A172 (cell line): ENCODE measurements around the gene ANXA2. TPM values are rescaled to one million over a fixed set of nuclear protein-coding genes. Genes with fewer than 3 reads are reported as not detected.

Experiments
- DNase-seq: peaks from one replicate; pipeline ENCODE4 v3.0.0-alpha.2; 2015; ENCODE audit warnings: low spot score
- total RNA-seq: library from RNA; depleted of rRNA; stranded (reverse); fragments of >200 nt; shearing (Covaris generic); gene quantifications from 2 replicates; pipeline ENCODE4 v1.2.3, GENCODE V29; 2014

The ANXA2 gene
- total RNA-seq, 1 experiment from 2014 or later = 4,320 TPM

DNA sequence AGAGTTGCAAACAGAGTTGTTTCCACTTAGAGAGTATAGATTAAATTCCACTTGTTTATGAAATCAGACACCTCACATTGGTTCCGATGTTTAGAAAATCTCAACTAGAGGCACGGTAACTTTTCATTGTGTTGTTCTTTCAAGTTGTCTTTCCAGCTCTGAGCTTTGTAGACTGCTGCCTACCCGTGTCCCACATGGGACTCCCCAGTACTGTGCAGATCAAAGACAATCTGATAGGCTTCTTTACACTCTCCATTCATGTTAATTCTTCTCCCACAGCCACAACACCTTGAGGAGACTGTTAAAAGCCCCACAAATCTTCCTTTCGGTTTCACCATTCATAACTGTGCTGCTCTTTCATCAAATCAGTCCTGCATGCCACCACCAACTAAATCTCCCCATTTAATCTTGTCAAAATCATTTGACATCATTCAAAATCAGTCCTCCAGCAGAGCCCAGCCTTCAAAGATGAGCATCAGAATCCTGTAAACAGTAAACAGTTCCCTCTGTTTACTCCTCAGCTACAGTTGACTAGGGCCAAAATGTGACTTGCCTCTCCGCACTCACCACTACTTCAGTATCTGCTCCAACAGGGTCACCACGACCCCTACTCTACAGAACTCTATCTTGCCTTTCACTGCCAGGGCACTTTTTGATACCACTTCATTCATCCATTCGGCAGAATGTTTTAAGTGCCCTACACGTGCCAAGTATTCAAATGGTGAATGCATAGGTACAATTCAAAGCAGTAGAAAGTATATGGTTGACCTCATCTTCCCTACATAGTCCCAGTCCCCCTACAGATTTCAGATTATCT, 8.3 kb downstream of the ANXA2 start:
- DNase-seq = no peak

DNA sequence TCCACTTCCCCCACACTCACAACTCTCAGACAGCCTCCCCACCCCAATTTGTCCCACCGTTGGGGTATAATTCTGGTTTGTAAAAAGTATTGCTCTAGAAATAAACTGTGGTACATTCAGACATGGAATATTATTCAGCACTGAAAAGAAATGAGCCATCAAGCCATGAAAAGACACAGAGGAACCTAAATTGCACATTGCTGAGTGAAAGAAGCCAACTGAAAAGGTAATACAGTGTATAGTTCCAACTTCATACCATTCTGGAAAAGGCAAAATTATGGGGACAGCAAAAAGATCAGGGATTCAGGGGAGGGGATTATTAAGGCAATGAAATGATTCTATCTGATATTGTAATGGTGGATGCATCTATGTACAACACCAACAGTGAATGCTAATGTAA, 10.5 kb downstream of the ANXA2 start:
- no peak for DNase-seq

DNA sequence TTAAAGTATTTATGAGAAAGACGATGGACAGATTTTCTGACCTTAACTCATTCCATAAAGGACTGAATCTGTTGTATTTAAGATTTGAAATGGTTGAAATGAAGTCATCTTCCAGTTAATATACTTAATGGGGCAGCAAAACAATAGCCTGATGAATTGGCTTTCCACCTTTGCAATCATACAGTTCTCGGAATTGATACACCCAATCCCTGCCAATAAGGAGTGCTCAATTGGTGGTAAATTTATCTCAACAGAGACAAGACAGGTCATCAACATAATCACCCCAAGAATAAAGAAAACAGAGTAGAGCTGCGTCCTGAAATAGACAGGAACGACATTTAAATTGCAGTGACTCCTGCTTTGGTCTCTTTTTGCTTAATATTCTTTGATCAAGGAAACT, 11.2 kb downstream of the ANXA2 start:
- DNase-seq = no peak

DNA sequence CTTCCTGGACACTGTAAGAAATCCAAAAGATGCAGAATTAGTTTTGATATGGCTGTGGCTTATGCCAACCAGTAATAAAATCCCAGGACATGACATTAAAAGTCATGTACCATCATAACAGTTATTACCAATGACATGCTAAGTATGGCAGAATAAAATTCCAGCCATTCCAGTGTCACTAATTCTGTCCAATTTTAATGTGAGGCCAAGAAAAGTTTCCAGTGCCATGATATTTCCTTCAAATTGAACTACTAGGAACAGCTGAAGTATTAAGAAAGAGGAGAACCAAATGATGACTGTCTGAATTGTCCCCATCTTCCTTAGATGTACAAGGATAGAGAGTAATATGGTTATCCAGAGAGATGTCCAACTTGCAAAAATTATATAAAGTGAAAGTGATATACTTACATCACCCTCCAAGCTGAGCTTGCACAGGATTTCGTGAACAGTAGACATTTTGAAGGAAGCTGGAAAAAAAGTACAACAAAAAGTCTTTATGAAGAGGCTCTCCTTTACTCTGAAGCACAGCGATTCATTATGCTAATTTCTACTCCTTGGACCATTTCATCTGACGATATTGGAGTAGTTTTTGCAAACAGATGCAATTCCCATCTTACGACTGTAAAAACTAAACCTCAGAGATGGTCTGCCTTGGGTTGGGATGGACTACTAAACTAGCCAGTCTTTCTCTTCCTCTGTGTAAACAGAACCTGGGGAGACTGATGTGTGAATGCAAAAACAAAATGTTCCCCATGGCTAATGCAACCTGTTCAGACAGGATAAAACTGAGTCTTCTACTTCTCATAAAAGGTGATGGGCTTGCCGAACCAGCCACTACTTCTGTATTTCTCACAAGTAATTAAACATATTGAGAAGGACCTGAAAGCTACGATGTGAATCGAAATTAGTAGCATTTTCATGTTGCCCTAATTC, 11.9 kb downstream of the ANXA2 start:
- DNase-seq = no peak

DNA sequence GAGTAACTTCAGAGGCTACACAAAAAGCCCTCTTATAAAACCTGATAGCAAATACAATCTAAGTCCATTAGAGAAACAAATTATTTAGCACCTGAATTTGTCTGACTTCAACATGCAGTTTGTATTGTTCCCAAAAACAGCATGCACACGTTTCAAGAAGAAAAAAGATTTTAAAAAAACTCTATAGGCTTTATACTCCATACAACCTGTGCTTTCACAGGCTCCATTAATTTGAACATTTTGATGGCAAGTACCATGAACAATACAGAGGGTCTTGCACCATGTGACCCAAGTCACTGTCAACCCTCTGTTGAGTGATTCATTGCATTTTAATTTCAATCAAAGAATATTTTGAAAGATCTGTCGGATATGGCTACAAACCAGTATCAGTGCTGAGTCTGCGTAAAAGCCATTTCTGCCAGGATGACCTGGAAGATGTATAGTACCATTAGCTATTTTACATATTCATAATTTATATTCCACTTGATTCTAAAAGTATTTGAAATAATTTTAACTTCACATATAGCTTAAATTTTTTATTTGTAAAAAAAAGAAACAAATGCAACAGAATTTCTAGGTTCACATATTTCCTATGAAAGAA, 13.2 kb downstream of the ANXA2 start:
- no peak for DNase-seq

DNA sequence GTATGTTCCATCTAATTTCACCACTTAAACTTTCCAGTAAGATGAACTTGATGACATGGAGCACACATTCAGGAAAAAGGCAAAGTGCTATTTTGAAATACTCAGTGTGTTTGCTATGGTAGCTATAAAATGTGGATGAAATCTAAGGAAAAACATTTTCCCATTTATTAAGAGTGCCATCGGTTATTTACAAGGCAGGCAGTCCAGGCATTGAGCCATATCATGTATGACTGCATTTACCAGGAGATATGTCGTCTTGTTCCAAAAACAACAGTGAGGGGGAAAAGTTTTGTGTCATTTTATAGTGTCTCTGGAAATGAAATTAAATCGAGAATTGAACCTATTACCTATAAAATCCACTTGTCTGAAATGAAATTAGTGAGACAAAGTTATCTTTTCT, 13.7 kb downstream of the ANXA2 start:
- DNase-seq = no peak

DNA sequence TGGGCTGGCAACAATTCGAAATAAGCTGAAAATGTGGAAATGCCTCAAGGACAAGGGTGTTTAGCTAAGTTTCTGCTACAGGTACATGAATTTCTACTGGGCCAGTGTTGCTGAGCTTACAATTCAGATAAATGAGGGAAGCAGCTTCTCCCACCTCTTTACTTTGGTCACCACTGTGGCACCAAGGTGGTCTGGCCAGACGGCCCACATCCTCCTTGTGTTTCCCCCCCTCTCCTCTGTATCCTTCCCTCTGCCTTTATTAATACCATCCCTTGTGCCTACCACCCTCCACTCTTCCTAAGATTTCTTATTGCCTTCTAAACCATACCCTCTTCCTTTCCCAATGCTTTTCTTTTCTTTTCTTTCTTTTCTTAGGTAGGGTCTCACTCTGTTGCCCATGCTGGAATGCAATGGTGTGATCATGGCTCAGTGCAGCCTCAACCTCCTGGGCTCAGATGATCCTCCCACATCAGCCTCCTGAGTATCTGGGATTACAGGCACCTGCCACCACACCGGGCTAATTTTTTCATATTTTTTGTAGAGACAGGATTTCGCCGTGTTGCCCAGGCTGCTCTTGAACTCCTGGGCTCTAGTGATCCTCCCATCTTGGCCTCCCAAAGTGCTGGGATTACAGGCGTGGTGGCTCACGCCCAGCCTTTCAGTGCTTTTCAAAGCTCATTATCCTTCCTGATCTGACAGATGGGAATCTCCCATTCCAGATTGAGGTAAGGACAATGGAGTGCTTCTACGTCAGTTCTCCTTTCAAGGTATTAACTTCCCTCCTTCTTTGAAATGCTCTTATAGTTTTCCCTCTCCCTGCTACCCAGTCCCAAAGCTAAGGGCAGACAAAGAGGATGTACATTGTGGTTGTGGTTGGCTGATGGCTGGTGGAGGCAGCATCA, 14.8 kb downstream of the ANXA2 start:
- peak; percentile 10 for DNase-seq

DNA sequence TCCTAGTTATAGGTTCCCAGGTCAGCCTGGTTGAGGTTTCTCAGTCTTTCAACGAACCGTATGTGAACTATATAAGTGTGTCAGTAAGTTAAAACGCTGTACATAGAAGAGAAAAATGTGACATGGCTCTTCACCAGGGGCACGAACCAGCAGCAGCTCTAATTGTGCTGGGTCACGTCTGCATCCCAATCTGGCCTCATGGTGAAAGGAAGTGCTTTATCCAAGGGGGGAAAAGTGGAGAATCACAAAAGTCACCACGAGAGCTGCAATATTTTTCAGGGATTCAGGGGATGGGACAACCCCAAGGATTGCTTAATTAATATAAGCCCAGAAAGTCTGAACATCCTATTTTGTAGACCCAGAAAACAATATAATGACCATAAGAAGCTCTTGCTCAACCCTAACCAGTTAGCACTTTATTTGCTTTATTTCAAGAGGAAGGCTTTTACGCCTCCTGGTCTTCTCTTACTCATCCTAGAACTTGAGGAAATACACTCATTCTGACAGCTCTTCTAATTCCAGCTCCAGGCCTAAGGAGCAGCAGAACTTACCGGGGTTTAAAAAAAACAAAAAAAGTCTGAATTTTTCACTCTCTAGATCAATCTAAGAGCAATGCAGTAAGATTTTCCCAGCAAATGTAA, 16.5 kb downstream of the ANXA2 start:
- DNase-seq = peak; percentile 38

DNA sequence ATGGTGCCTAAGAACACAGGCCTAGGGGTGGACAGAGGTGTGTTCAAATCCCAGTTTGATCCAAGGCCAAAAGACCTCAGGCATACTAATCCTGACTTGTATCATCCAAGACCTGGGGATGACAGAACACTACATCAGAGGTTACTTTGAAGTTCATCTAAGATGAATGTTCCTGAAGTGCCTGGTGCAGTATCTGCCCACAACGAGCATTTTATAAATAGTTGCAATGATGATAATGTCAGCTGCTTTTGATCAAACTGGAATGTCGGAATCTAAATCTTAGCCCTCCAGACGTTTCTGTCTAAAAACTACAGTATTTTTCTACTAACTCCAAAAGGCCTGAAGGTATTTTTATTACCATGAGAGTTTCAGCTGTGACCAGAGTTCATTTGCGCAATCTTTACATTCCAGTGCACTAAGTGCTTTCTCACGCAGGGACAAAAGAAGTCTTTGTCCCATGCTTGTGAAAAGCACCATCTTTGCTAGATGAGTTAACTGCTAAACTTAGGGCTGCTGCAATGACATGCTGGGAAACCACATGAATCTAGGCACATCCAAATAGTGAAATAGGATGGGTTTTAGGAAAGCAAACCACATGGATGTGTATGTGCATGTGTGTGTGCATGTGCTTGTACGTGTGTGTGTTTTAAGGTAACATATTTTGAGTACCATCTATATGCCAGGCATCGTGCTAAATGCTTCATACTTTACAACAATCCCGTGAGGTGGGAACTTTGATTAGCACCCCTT, 18.1 kb downstream of the ANXA2 start:
- peak; percentile 97 for DNase-seq

DNA sequence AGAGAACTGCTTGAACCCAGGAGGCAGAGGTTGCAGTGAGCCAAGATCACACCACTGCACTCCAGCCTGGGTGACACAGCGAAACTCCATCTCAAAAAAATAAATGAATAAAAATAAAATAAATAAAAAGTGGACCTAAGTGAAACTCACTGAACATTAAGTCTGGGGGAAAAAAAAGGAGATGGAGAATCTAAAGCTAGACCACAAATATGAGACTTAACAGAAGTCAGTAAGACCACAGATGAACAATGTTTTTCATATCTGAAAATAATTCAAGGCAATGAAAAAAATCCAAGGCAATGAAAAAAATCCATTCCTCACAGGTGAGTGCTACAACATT, 18.6 kb downstream of the ANXA2 start:
- no peak for DNase-seq

DNA sequence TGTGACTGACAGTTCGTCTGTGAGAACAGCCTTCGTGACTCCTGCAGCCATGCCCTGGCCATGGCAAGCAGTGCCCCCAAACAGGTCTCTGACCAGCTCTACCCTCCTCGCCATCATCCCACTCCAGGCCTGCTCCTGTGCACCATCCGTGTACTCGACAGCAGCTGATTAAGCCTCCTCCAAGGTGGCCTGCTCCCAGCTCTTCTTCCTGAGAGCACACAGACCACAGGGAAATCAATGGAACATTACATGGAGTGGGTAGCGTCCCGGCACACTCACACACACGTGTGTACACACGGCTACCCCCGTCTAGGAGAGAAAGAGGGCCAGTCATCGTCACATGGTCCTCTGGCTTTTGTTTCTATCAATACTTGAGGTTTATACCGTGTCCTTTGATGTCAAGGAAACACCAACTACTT, 21.1 kb downstream of the ANXA2 start:
- DNase-seq = no peak

DNA sequence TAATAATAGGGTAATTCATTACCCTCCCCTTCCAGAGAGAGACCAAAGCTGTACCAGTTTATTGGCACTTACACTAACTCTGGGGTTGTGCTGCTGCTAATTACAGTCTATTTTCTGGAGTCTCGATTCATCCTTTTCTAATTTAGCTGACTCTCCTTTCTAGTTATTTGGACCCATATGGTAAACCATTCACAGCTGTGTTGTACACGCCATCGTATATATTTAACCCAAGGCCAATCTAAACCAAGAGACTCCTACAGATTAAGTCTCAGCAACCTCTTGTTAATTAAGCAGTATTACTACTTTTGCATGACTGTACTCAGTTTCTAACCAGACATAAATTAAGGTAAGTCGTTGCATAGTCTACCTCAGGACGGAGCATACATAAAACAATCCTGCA, 22.5 kb downstream of the ANXA2 start:
- DNase-seq = no peak

DNA sequence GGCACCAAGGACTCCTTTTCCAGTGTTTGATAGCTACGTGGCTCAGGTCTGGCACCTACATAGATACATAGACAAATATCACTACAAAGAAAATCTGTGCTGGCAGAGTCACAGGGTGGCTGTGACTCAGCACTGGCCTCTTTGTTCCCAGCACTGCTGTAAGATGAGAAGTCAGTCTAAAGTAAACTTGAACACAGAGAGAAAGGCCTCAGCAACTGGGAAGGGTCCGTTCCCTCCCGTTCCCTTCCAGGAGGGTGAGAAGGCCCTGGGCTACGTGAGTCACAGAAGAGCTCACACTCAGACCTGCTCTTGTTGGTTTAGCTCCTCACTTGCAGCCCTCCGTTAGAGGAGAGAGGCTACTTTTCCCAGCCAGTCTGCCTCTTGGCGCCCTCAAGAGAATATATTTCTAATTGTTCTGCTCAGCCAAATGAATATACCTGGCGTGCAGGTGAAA, 23.1 kb downstream of the ANXA2 start:
- peak; percentile 96 for DNase-seq

DNA sequence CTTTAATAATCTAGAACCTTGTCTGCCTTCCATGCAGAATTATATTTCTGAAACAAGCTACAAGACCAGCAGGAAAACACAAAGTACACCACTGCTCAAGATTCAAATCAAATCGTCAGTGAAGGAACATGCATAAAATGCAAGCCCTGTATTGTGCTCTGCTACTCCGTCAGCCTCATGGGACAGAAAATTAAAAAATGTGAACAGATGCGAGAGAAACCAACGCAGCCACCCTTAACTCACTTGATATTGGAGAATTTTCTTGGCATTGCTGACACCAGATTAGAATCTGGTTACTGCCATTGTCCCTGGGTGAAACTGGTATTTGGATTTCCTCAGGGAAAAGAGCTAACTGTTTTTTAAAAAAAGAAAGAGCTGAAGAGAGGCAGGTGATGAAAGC, 23.6 kb downstream of the ANXA2 start:
- DNase-seq = no peak

DNA sequence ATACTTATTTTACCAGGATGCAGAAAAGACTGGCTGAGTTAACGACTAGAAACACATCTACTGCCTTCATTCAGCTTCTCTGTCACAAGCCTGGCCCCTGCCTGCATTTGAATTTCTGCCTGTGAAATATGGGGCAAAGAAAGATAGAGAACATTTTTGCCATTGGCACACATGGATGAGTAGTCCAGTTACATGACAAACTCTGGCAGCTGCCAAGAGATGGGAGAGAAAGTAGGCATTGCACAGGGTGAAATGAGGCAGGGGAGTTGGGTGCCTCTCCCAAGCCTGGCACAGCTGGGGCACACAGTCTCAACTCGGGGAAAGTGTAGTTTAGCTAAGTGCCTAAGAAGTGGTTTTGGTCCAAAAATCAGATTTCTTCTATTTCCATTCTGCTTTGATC, 24.0 kb downstream of the ANXA2 start:
- peak; percentile 5 for DNase-seq

DNA sequence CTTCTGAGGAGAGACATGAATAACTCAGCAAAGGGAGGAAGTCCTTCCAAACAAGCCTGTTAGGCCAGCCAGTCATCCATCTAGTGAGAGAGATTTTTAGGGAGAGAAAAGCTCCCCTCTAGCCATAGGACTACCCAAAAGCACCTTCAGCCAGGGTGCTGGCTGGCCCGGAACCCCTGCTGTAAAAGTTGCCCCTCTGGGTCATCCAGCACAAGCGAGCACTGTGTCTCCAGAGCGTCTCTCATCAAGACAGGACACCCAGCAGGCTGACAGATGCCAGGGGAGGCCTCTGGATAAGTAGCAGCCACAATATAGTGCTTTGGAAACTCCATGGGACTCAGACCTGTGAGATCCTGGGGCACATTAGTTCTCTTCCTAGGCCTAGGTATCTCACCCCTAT, 24.5 kb downstream of the ANXA2 start:
- peak; percentile 18 for DNase-seq

DNA sequence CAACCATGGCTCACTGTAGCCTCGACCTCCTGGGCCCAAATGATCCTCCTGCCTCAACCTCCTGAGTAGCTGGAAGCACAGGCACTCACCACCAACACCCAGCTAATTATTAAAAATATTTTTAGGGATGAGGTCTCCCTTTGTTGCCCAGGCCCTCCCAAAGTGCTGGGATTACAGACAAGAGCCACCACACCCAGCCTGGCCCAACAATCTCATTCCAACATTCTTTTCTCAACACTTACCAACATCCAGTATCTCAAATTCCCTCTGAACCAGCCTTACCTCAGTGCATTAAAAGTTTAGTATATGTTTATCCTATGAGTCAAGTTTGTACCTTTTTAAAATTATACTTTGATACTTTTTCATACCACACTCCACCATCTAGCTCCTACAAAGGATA, 25.0 kb downstream of the ANXA2 start:
- peak; percentile 49 for DNase-seq

DNA sequence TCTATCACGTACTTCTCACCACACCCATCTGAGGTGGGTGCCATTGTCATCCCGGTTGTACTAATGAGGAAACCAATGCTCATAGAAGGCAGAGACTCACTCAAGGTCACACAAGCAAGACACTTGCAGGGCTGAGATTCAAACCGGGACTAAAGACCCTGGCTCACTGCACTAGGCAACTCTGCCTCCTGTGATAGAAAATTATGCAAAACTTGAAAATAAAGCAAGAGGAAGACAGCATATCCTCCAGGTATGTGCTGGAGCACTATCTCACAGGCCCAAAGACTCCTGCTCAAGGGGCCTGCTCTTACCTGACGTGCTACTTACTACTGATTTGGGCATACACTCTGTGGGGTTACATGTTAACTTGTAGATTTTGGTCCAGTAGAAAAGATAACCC, 25.6 kb downstream of the ANXA2 start:
- DNase-seq = no peak

DNA sequence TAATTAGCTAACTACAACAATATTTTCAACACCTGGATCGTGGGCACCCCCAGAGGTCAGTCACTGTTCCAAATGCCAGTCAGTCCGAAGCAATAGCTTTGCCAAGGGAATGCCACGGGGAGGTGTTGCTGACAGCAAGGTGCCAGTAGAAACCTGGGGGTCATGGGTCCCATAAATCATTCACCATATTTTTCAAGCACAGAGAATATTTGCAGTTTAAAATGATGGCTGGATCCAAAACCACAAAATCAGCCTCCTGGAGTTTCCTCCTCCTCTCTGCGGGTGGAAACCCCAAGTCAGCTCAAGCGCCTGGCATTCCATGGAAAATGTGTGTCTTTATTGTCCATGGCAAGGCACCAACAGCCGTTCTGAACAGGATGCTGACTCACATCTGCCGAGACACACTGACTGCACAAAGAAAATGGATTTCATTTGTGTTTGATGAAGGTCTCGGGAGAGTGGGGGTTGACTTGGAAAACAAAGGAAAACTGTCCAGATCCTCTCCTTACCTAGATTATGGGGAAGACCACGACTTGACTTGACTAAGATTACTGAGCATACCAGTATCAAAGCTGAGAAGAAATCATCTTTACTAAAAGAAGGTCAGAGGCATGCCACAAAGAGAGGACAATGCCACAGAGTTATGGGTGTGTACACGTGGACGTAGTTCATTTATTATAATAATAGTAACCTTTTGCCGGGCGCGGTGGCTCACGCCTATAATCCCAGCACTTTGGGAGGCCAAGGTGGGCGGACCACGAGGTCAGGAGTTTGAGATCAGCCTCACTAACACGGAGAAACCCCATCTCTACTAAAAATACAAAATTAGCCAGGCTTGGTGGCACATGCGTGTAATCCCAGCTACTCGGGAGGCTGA, 26.4 kb downstream of the ANXA2 start:
- DNase-seq = peak; percentile 99

DNA sequence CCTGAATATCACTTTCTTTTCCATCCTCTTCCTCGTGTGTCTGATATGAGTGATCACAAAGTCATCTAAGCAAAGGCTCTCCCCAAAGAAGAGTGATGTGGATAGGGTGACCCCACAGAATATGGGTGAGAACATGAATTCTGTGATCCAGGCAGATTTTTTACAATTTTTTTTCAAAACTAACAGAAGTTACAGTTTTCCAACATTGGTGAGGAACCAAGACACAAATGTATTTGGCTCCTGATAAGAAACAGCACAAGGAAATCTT, 27.0 kb downstream of the ANXA2 start:
- no peak for DNase-seq
